ENCODE data around the gene LRRC43.
"Not testable (repeated sequence)": the region's sequence is repeated elsewhere in the genome, so short reads cannot be mapped to it uniquely, and the experiment has no call there.

Gene LRRC43

GRCh38 chr12:122195405-122195804 lies 12.5 kb downstream of the LRRC43 start:
- DNase-seq, result no peak

DNA sequence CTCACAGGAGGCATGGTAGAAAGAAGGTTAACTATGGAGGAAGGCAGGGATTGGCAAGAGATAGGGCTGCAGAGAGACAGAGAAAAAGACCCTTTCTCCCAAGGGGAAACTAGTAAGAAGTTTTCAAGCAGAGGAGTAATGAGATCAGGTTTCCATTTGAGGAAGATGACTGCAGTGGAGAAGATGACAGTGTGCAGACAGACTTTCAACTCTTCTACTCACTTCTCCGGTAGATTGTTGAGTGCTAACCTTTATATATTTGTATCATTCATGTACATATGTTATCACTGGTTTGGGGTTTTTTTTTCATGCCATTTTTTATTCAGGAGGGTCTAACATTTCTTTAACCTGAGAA lies 14.7 kb downstream of the LRRC43 start:
- no peak for DNase-seq

DNA sequence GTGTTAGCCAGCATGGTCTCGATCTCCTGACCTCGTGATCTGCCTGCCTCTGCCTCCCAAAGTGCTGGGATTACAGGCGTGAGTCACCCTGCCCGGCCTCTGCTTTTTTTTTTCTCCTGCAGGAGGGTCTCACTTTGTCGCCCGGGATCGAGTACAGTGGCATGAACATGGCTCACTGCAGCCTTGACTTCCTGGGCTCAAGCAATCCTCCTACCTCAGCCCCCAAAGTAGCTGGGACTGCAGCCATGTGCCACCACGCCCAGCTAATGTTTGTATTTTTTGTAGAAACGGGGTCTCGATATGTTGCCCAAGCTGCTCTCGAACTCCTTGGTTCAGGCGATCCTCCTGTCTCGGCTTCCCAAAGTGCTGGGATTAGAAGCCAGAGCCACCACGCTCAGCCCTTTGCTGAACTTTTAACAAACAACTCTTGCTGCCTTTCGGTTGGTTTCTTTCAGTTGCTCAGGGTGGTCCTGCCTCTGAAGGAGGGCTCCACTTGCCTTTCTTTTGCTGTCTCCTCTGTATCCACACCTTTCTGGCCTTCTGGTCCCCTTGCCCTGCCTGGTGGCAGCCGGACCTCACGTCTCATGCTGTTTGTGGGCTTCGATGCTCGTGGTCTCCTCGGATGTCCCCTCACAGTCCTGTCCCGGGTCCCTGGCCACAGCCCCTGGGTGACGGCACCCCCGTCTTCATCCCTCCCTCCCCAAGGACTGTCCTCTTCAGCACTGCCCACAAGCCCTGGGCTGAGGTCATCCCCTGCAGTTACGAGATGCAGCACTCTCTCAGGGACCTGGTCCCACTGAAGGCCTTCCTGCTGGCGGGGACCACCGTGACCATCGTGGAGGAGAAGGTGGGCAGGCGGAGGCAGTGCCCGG lies 16.8 kb downstream of the LRRC43 start:
- DNase-seq, result no peak

GRCh38 chr12:122200541-122201175 lies 17.7 kb downstream of the LRRC43 start:
- no peak for DNase-seq

DNA sequence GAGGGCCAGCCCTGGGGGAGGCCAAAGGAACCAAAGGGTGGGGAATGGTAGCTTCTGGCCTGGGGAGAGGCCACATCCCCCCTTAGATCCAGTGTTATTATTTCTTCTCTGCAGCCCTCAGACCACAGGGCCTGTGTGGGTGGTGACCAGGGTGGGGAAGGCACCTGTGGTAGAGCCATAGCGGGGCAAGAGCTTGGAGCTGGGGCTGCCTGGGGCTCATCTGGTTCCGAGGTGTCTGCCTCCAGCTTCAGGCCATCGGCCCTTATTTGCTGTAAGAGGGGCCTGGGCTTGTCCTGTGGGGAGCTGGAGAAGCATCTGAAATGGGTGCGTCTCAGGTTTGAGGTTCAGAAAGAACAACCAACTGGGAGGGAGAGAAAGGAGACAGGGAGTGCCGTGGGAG lies 18.5 kb downstream of the LRRC43 start:
- no peak for DNase-seq

DNA sequence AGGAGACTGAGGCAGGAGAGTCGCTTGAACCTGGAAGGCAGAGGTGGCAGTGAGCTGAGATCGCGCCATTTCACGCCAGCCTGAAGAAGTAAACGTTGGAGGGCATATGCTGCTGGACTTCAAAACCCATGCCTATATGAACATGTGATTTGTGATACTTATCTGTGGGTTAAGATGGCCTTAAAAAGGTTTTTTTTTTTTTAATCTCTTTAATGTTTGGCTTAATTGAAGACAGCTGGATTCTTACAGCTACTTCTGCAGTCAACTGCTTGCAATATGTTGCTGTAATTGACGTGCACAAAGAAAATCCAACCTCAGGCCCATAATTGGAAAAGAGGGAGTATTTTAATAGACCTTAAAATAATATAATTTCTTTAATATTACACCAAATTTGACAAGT lies 19.1 kb downstream of the LRRC43 start:
- DNase-seq, result no peak

DNA sequence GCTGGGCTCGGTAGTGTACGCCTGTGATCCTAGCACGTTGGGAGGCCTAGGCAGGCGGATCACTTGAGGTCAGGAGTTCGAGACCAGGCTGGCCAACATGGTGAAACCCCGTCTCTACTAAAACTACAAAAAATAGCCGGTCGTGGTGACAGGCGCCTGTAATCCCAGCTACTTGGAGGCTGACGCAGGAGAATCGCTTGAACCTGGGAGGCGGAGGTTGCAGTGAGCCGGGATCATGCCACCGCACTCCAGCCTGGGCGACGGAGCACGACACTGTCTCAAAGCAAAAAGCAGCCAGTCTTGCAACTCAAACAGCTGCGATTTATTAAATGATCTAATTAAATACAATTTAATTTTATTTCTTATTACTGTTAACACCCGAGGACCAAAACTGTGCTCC lies 19.9 kb downstream of the LRRC43 start:
- not testable (repeated sequence) for DNase-seq

GRCh38 chr12:122203301-122204166 lies 20.6 kb downstream of the LRRC43 start, which contains the start of gene B3GNT4:
TSS of gene B3GNT4 (plus strand) at chr12:122203709. CDS start at chr12:122204619, 910 bp downstream.
- peak; percentile 84 for DNase-seq

DNA sequence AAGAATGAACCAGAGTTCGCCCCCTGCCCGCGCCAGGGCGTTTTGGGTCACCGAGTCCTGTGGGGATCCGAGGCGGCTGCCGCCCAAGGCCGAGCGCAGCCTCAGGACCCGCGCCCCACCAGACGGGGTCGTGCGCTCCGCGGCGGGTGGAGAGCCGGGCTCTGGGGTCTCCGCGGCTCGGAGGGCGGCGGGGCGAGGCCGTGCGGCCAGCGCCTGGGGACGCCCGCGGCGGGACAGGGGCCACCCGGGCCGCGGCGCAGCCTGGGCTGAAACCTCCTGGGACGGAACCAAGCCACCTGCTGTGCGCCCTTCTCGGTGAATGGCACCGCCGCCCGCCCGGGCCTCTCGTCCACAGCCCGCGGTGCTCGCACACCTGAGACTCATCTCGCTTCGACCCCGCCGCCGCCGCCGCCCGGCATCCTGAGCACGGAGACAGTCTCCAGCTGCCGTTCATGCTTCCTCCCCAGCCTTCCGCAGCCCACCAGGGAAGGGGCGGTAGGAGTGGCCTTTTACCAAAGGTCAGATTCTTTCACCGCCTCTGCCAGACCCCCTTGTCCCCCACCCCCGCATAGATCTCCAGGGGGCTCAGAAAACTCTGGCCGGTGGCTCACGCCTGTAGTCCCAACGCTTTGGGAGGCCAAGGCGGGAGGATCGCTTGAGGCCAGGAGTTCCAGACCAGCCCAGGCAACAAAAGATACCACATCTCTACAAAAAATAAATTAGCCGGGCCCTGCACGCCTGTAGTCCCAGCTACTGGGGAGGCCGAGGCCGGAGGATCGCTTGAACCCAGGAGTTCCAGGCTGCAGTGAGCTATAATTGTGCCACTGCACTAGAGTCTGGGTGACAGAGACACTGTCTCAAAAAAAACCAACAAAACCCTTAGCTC lies 21.5 kb downstream of the LRRC43 start:
- peak; percentile 70 for DNase-seq

DNA sequence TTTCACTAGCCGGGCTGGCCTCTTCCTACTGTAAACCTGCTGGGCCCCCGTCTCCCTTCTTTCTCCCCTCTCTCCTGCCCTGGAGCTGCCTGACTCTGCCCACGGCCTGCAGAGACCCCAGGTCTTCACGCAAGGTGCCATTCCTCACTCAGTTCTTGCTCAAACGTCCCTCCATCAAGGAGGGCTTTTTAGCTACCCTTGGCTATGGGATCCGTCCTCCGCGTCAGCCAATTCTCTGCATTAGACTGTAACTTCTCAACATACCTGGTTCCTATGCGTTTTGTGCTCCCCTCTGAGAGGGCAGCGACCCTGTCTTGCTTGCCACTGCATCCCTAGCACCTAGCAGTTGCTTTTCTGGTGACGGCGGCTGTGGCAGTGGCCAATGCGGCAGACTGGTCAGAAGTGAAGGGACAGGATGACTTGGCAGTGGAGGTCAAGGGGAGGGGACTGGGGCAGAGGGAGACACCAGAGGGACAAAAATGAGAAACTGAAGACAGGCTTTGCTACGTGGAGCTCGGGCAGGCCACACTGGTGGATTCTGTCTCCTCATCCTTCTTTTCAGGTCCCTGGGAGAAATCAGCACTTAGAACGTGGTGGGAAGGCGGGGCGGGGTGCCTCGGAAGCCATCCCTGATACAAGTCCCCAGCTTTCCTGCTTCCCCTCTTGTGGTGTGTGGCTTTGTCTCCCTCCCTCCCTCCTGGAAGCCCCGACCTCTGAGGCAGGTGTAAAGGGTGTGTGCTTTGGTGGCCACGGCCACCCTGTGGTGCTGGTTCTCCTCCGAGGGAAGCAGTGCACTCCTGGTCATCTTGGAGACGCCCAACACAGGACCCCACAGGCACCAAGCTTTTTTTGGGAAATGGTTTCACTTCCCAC lies 22.4 kb downstream of the LRRC43 start:
- DNase-seq, result no peak

- no peak for DNase-seq
Measured at GRCh38 chr12:122206111-122206881, 23.4 kb downstream of the LRRC43 start.

GRCh38 chr12:122206976-122207375 lies 24.1 kb downstream of the LRRC43 start:
- DNase-seq, result no peak

DNA sequence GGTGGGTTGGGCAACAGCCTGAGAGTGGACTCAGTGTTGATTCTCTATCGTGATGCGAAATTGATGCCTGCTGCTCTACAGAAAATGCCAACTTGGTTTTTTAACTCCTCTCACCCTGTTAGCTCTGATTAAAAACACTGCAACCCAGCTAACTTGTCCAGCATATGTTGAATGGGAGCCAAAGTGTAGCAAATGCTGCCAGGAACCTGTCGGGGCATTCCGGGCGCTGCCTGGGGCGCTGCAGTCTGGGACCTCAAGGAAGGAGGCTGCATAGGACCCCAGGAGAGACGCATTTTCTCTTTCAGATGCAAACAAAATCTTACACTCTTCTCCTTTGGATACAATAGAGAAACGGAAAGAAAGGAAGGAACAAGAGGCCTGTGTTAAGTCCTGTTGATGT lies 24.5 kb downstream of the LRRC43 start:
- DNase-seq, result no peak

DNA sequence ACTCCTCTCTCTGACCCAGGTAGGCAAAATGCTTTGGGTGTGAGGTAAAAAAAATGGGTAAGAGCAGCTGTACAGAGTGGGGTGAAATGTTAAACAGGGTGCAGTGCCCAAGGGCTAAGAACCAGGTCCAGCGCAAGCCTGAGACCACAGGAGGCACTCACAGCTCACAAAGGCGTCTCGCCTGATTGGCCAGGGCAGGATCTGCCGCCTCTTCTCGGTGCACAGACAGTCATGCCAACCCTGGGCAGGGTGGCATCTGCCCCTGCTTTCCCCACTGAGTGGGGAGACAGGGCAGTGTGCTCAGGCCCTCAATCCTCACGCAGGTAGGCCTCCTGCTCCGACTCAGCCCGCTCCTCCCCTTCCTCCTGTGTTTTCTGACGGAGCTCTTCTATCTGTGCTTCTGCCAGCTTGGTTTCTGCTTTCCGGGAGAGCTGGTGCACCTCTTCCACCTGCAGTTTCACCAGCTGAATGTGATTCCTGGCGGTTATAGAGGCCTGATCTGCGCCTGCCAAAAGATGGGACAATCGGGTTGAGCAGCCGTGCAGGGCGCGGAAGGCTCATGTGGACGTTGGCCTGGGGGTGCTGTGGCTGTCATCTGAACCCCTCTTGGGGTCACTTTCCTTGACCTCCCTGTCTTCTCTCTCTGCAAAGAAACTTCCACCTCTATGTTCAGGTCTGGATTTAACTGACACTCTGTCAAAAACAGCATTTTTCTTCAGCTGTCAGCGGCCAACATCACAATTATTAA lies 25.3 kb downstream of the LRRC43 start:
- no peak for DNase-seq

GRCh38 chr12:122215771-122216170 lies 32.8 kb downstream of the LRRC43 start:
- DNase-seq, result no peak

- DNase-seq, result no peak
Measured at GRCh38 chr12:122216445-122216844, 33.5 kb downstream of the LRRC43 start.

DNA sequence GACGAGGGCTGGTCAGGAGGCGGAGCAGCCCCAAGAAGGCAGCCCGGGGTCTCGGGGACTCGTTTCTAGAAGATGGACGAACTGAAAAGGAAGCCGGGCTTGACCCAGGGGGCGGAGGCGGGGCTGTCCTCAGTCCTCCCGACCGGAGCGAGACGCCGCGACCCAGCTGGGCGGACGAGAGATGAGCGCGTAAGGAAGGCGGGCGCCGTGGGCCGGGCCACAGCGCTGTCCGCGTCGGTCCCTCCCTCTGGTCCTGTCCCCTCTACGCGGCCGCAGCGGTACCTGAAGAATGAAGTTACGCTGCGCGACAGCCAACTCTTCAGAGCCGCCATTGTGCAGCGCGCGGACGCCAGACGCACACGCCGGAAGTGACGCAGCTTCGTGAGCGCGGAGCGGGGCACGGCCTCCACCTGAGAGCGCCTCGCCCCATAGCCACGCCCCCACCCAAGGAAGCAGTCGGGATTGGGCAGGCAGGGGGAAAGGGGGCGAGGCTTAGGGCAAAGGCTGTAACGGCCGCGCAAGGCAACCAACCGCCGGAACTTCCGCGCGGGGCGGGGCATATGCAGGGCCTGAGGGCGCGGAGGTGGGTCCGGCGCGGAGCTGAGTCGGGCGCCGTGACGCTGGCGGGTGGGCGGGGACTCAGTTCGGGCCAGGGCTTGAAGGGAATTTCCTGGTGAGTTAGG lies 42.9 kb downstream of the LRRC43 start, which contains the start of gene DIABLO:
Gene DIABLO, minus strand, starts transcription at position 370 of the 683 bp plus-strand sequence. Its CDS starts 38 bp downstream, at position 332.
- DNase-seq, result peak; percentile 99

DNA sequence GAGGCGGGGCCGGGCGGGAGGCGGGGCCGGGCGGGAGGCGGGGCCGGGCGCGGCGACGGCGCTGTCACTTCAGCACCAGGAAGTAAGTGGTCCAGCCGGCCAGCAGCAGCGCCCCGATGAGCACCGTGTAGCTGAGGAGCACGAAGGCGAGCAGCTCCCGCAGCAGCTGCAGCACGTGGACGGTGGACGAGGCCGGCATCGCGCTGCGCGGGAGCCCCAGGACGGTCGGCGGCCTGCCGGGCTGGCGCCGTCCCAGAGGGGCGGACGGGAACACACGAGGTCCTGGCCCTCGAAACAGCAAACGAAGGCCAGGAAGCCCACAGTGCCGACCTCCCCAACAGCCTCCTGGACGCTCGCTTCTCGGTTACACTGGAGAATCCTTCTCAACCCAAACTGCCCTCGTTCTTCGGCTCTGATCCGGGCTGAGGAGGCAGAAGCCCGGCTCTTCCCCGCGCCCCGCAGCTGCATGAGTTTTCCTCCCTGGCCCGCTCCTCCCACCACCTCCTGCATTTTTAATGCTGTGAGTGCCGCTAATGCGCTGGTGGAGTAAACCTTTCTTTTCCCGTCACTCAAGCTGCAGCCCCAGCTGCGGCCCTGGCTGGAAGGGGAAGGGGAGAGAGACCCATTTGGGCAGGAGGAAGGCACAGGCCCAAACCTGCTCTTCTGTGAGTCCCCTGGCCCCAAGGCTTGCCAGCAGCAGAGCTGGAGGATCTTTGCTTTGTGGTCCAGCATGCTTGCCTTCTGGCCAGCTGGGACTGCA lies 43.6 kb downstream of the LRRC43 start:
- DNase-seq, result no peak
